Right lobe of liver (tissue), 6 donors: ENCODE measurements around the gene PON2. TPM values are rescaled to one million over a fixed set of nuclear protein-coding genes. Genes with fewer than 3 reads are reported as not detected.

Source experiments
- ATAC-seq, 4 donors: fragments of 200-7000 bp; cut with Tn5 transposase; one replicate each; pipeline ENCODE4 v1.9.1; 2020; ENCODE audit warnings: mild to moderate bottlenecking in 4 of 4, moderate library complexity in 4 of 4
- DNase-seq, 3 donors: peaks; one replicate each; pipeline ENCODE4 v3.0.0-alpha.2; 2020
- H3K27ac ChIP-seq, 3 donors: fragments of 200-600 bp; one replicate each; pipeline ENCODE4 v1.8.0; 2022
- H3K27me3 ChIP-seq, 2 donors: fragments of 200-600 bp; one replicate each; pipeline ENCODE4 v1.8.0; 2022
- H3K36me3 ChIP-seq, 4 donors: fragments of 200-600 bp; sonication (generic) in 1 of 4; one replicate each; pipeline versions ENCODE4 v1.5.1 to v1.8.0; 2017 to 2022; ENCODE audit warnings: control low read depth in 1 of 4
- H3K4me1 ChIP-seq, 4 donors: fragments of 200-600 bp; sonication (generic) in 1 of 4; one replicate each; pipeline versions ENCODE4 v1.5.1 to v1.8.0; 2017 to 2022; ENCODE audit warnings: control low read depth in 1 of 4
- H3K4me3 ChIP-seq, 3 donors: fragments of 200-600 bp; one replicate each; pipeline ENCODE4 v1.8.0; 2022
- H3K9me3 ChIP-seq, 4 donors: fragments of 200-600 bp; sonication (generic) in 1 of 4; one replicate each; pipeline versions ENCODE4 v1.5.1 to v1.8.0; 2017 to 2022; ENCODE audit warnings: control low read depth in 1 of 4
- CTCF ChIP-seq, 4 donors: fragments of 200-600 bp in 3 of 4; fragments of 450-650 bp in 1 of 4; IDR thresholded peaks; one replicate each; pipeline versions ENCODE4 v1.5.1 to v1.8.0; 2016 to 2022; ENCODE audit warnings: antibody characterized with exemption in 4 of 4, mild to moderate bottlenecking in 2 of 4
- POLR2A ChIP-seq: fragments of 450-650 bp; IDR thresholded peaks from one replicate; pipeline ENCODE4 v1.6.1; 2017; ENCODE audit warnings: antibody characterized with exemption, mild to moderate bottlenecking
- WGBS: methylation state at CpG from one replicate; pipeline ENCODE4 v1.1.6; 2018; ENCODE audit warnings: low coverage, low lambda C conversion rate; ENCODE audit not compliant: insufficient coverage; ENCODE audit errors: missing lambda C conversion rate; 5-methylcytosine and 5-hydroxymethylcytosine counted together
- intact Hi-C, 2 donors: fragments of 100-400 bp; cut with DNase I; formaldehyde crosslinking; loops; one replicate each; pipeline versions ENCODE4 v1.11.2 to v1.14.1; 2022
- total RNA-seq, 6 experiments: library from RNA; depleted of rRNA in 2 of 6; stranded (reverse); fragments of >200 nt in 2 of 6; fragmentation: NEBNext Ultra II Directional in 3 of 6; extraction: Animal tissue kit (Norgen Biotek cat#: 25700) in 3 of 6; gene quantifications; one replicate each; pipeline versions ENCODE4 v1.1.0 to v1.2.4, GENCODE V29; 2016 to 2023
- donor health status: DM: no; HTN: yes; CAD: no.
- donor health status: DM: no; HTN: no; CAD: no.
- donor health status: DM: no; HTN: no; CAD: no.
- donor health status: DM: no; HTN: yes; CAD: no.
- donor health status: DM: no; HTN: yes; CAD: no.

The PON2 gene
- total RNA-seq, 6 experiments from 2014 or later: 78.6 to 273 (median 127) TPM

GRCh38 chr7:95436407-95436806 lies 1.6 kb upstream of the PON2 start:
- Histone ChIP-seq H3K4me3 (no peak overlapping the region), H3K36me3 (no peaks in the 10 kb centered on the region), H3K4me1 (peaks cover 0 to 38% (median 12%) of the 10 kb centered on the region in 4 donors), H3K27ac (no peak overlapping the region), H3K27me3 (no peaks in the 10 kb centered on the region), H3K9me3 (no peaks in the 10 kb centered on the region)
- 70% methylated on average over 4 of the region's 4 CpGs for WGBS
- ATAC-seq (no peak), DNase-seq (no peak)
- intact Hi-C loops: no loop called here
- TF ChIP-seq POLR2A (no peak), CTCF (IDR thresholded peaks at IDR 0.05) (no peak)

- ATAC-seq: no peak
- Histone ChIP-seq H3K27me3 (no peaks in the 10 kb centered on the region), H3K27ac (peak overlapping the region; percentile 91 to 97 (median 93)), H3K9me3 (no peaks in the 10 kb centered on the region), H3K4me3 (peak overlapping the region; percentile 73 to 87 (median 78)), H3K4me1 (peaks cover 0 to 40% (median 14%) of the 10 kb centered on the region in 4 donors), H3K36me3 (no peaks in the 10 kb centered on the region)
- intact Hi-C loops: no loop called here
- DNase-seq: no peak
- 23% methylated on average over 6 of the region's 9 CpGs for WGBS
- TF ChIP-seq CTCF (IDR thresholded peaks at IDR 0.05) (no peak), POLR2A (no peak)
Measured at GRCh38 chr7:95435422-95435780, 573 bp upstream of the PON2 start.

- intact Hi-C loops: no loop called here
- Histone ChIP-seq H3K4me1 (peaks cover 0 to 28% (median 8%) of the 10 kb centered on the region in 4 donors), H3K27me3 (no peaks in the 10 kb centered on the region), H3K4me3 (peak overlapping the region; percentile 73 to 87 (median 78)), H3K9me3 (no peaks in the 10 kb centered on the region), H3K27ac (peak overlapping the region; percentile 91 to 97 (median 93)), H3K36me3 (no peaks in the 10 kb centered on the region)
- 21% methylated on average over 6 of the region's 6 CpGs for WGBS
- ATAC-seq (no peak), DNase-seq (no peak)
- TF ChIP-seq POLR2A: no peak
Measured at GRCh38 chr7:95433952-95434556, 774 bp downstream of the PON2 start.

GRCh38 chr7:95433129-95433528 lies 1.7 kb downstream of the PON2 start:
- Histone ChIP-seq H3K4me1 (peaks cover 0 to 25% (median 7%) of the 10 kb centered on the region in 4 donors), H3K4me3 (no peak overlapping the region), H3K9me3 (no peaks in the 10 kb centered on the region), H3K27me3 (no peaks in the 10 kb centered on the region), H3K36me3 (no peaks in the 10 kb centered on the region), H3K27ac (peak overlapping the region in 1 of 3 donors; percentile 93)
- no peak for DNase-seq
- TF ChIP-seq CTCF (IDR thresholded peaks at IDR 0.05) (no peak), POLR2A (no peak)
- intact Hi-C loops: no loop called here
- WGBS: 81% methylated on average over 1 of the region's 1 CpG
- ATAC-seq: no peak

- no peaks in the 10 kb centered on the region for H3K27me3 ChIP-seq
- peaks cover 0 to 25% (median 8%) of the 10 kb centered on the region in 4 donors for H3K4me1 ChIP-seq
- WGBS: 33% methylated on average over 2 of the region's 2 CpGs
- intact Hi-C loops: no loop called here
- ATAC-seq: no peak
- DNase-seq: no peak
- H3K27ac ChIP-seq: no peak overlapping the region
- H3K4me3 ChIP-seq: no peak overlapping the region
- no peak for TF ChIP-seq POLR2A
- TF ChIP-seq CTCF (IDR thresholded peaks at IDR 0.05): no peak
- no peaks in the 10 kb centered on the region for H3K9me3 ChIP-seq
- H3K36me3 ChIP-seq: no peaks in the 10 kb centered on the region
Measured at GRCh38 chr7:95432606-95433005, 2.2 kb downstream of the PON2 start.
